ENCODE measurements around the gene CRYZL1. TPM values are rescaled to one million over a fixed set of nuclear protein-coding genes. Genes with fewer than 3 reads are reported as not detected.

CRYZL1 gene
- total and polyA plus RNA-seq, 3 donors from 2014 or later, result 40.6 to 75.7 (median 73.2) TPM

DNA sequence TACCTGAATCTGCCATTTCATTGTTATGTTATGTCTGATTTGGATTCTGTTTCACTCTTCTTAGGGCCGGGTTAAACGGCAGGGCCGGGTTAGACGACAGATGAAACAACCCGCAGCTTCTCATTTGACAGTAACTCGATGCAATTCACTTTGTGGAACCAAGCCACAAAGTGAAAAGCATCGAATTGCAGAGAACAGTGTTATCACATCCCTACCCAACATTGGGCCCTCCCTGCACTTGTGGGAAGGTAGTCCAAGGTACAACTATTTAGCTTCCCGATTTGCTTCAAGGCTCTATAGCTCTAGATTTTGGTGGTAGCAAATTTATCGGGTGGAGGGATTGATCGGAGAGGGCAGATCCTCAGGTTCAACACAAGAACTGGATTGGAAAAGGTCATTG is 81.7 kb downstream of the CRYZL1 start:
- H3K4me1 ChIP-seq, result peaks cover 3% of the 10 kb centered on the region
- no peaks in the 10 kb centered on the region for H3K36me3 ChIP-seq (ENCODE audit: low read depth, missing control alignments)
- no peak overlapping the region for H3K27ac ChIP-seq

DNA sequence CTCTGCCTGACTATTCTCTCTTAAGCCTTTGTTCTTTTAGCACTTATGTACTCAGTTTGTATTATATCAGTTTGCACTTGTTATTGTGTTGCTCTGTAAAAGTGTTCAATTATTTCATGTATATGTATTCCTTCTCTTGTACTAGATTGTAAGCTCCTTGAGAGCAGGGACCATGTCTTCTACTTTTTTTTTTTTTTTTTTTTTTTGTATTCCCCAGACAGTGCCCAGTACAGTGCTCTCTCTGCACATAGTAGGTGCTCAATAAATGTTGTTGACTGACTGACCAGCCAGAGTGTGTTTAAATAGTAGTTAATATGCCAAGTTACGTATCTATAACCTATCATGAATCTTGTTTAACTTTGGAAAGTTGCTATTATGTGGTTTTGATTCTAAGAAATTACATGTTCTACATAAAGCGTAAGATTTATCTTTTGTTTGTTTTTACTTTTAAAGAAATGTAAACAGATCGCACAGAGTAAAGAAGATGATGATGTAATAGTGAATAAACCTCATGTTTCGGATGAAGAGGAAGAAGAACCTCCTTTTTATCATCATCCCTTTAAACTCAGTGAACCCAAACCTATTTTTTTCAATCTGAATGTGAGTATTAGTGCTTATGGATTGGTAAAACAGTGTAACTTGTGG is 82.6 kb downstream of the CRYZL1 start:
- no peak overlapping the region for H3K27ac ChIP-seq
- intact Hi-C loops (cut with DNase I; ENCODE audit: low total_unique reads), result no loop called here
- H3K36me3 ChIP-seq (ENCODE audit: low read depth, missing control alignments), result no peaks in the 10 kb centered on the region

More for the DNA sequence above, 81.7 kb downstream of the CRYZL1 start:
- 93 to 94% methylated on average over 10 of the region's 10 CpGs for WGBS, 2 donors
- Histone ChIP-seq H3K9me3 (no peaks in the 10 kb centered on the region), H3K27me3 (no peaks in the 10 kb centered on the region), H3K4me3 (no peak overlapping the region)
- TF ChIP-seq CTCF (IDR thresholded peaks at IDR 0.05) (no peak), POLR2A (IDR thresholded peaks at IDR 0.05) (no peak)
- no peak for DNase-seq
- intact Hi-C loops (cut with DNase I; ENCODE audit: low total_unique reads), result no loop called here

DNA sequence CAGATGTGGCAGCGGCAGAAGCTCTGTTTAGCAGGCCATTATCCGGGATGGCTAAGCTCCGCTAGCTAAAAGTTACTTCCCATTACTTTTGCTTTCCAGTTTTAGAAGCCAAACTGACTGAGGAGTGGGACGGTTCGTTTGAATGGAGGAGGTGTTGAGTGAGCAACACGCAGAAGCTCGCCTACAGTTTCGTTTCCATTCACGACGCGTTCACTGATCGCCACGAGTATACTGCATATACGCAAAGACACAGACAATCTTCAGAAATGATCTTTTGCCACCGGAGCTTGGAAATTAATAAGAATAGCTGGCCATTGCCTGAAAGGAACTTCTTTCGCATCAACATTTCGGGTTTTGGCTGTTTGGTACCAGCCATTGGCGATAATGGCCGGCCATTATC is 84.1 kb downstream of the CRYZL1 start:
- DNase-seq, result no peak
- H3K36me3 ChIP-seq (ENCODE audit: low read depth, missing control alignments), result no peaks in the 10 kb centered on the region
- no peak overlapping the region for H3K27ac ChIP-seq
- peaks cover 3% of the 10 kb centered on the region for H3K4me1 ChIP-seq
- H3K9me3 ChIP-seq, result no peaks in the 10 kb centered on the region
- TF ChIP-seq CTCF (IDR thresholded peaks at IDR 0.05), result no peak
- no peak for TF ChIP-seq POLR2A (IDR thresholded peaks at IDR 0.05)
- H3K4me3 ChIP-seq, result no peak overlapping the region
- 95 to 96% methylated on average over 19 of the region's 19 CpGs for WGBS, 2 donors
- intact Hi-C loops (cut with DNase I; ENCODE audit: low total_unique reads), result no loop called here
- H3K27me3 ChIP-seq, result no peaks in the 10 kb centered on the region

More for the DNA sequence above, 82.6 kb downstream of the CRYZL1 start:
- TF ChIP-seq POLR2A (IDR thresholded peaks at IDR 0.05) (no peak), CTCF (IDR thresholded peaks at IDR 0.05) (no peak)
- Histone ChIP-seq H3K4me1 (peaks cover 3% of the 10 kb centered on the region), H3K4me3 (no peak overlapping the region), H3K27me3 (no peaks in the 10 kb centered on the region), H3K9me3 (no peaks in the 10 kb centered on the region)
- 89 to 93% methylated on average over 4 of the region's 4 CpGs for WGBS, 2 donors
- no peak for DNase-seq

- Histone ChIP-seq H3K4me1 (peaks cover 3% of the 10 kb centered on the region), H3K27me3 (no peaks in the 10 kb centered on the region), H3K27ac (no peak overlapping the region), H3K4me3 (no peak overlapping the region), H3K9me3 (no peaks in the 10 kb centered on the region), H3K36me3 (ENCODE audit: low read depth, missing control alignments) (peaks cover 9% of the 10 kb centered on the region)
- no peak for DNase-seq
- WGBS, 2 donors, result 95 to 96% methylated on average over 32 of the region's 32 CpGs
- TF ChIP-seq POLR2A (IDR thresholded peaks at IDR 0.05) (no peak), CTCF (IDR thresholded peaks at IDR 0.05) (no peak)
- intact Hi-C loops (cut with DNase I; ENCODE audit: low total_unique reads), result no loop called here
Measured at GRCh38 chr21:33554982-33555344, 86.6 kb downstream of the CRYZL1 start.

All from testis (tissue), 3 donors.